Stimulated activated CD8-positive, alpha-beta memory T cell treated with anti-CD3 and anti-CD28 coated beads, Interleukin-12 subunit alpha, Interleukin-12 subunit beta, amount 100 ng/mL, for 4 hours (primary cell): Measurements from ENCODE around the gene C11orf58.
A peak's percentile ranks its signal among the peaks of the same experiment; 100 is the strongest.

ENCODE experiments used
- DNase-seq: peaks from one replicate; pipeline ENCODE4 v3.0.0-alpha.2; 2020; ENCODE audit warnings: low read depth

C11orf58 gene

GRCh38 chr11:16738193-16738946 lies at the start of gene C11orf58:
C11orf58 (plus strand) TSS chr11:16738647; CDS start chr11:16738779, 132 bp downstream.
- peak; percentile 89 for DNase-seq

DNA sequence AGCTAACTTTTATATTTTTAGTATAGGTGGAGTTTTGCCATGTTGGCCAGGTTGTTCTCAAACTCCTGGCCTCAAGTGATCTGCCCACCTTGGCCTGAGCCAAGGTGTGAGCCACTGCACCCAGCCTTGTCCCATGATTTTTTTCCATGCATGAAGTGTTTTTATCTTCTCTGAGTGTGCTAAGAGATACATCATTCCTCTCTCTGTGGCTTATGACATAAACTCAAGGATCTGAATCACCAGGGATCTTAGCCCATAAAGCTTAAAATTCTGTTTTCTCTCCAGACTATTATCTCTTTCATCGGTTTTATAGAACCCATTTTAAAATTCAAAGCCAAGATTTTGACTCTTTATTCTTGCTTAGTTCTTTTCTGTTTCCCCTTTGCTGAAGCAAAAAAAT lies 48.4 kb upstream of the C11orf58 start:
- no peak for DNase-seq

DNA sequence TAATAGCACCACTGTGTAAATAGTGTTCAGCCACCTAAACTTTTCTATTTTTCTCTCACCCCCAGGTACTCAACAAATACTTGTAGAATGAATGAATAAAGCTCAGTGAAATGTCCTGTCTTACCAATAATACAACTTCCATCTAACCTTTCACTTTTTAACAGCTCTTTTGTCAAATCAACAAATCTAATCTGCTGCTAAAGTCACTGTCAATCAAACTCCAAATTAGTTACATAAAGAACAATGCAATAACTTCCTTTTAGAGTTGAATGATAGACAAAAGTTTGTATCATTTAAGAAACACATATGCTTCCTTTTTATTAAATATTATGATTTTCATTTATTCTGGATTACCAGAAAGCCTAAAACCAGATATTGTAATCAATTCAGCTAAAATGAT lies 34.7 kb upstream of the C11orf58 start:
- no peak for DNase-seq

- no peak for DNase-seq
These were observed 24.9 kb upstream of the C11orf58 start for GRCh38 chr11:16713594-16713993.

DNA sequence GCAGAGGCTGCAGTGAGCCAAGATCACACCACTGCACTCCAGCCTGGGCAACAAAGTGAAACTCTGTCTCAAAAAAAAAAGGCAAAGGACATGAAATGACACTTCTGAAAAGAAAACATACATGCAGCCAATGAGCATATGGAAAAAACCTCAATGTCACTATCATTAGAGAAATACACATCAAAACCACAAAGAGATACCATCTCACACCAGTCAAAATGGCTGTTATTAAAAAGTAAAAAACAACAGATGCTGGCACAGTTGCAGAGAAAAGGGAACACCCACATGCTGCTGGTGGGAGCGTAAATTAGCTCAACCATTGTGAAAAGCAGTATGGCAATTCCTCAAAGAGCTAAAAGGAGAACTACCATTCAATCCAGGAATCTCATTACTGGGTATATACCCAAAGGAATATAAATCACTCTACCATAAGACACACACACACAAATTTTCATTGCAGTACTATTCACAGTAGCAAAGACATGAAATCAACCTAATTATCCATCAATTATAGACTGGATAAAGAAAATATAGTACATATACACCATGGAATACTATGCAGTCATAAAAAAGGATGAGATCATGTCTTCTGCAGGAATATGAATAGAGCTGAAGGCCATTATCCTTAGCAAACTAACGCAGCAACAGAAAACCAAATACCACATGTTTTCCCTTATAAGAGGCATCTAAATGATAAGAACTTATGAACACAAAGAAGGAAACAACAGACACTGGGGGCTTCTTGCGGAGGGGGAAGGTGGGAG lies 15.7 kb upstream of the C11orf58 start:
- no peak for DNase-seq

GRCh38 chr11:16727806-16728205 lies 10.6 kb upstream of the C11orf58 start:
- no peak for DNase-seq

DNA sequence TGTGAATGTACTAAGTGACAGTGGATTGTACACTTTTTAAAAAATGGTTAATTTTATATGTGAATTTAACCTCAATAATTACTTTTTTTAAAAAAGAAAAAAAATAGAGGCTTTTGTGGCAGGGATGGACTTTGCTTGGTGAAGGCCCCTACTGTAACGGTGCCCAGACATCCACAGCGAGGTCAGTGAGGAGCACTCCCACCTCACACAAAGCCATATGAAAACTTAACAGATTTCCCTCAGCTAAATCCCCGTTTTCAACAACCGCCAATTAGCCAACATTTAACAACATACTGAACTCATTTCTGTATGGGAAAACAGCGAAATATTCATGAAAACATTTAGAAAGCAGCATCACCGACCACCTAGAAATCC lies 642 bp upstream of the C11orf58 start:
- no peak for DNase-seq

GRCh38 chr11:16738947-16739815 lies 734 bp downstream of the C11orf58 start:
- DNase-seq: no peak

- no peak for DNase-seq
These were observed 3.0 kb downstream of the C11orf58 start for GRCh38 chr11:16741473-16741872.

DNA sequence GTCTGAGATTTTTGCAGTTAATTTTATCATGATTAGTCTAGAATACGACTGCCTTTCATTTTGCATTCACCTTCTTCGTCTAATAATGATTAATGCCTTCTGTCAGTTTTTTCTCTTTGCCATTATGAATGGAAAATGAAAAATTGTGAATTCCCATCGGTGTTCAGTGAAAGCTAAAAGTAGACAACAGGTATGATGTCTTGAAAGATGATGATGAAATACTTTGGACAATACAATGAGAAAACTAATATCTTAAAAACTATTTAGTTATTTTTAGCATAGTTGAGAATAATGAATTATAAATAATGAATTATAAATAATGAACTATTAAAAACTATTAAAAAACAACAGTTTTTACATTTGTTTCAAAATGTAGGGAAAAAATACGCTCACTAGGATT lies 5.0 kb downstream of the C11orf58 start:
- no peak for DNase-seq

- no peak for DNase-seq
These were observed 5.8 kb downstream of the C11orf58 start for GRCh38 chr11:16744128-16744725.

DNA sequence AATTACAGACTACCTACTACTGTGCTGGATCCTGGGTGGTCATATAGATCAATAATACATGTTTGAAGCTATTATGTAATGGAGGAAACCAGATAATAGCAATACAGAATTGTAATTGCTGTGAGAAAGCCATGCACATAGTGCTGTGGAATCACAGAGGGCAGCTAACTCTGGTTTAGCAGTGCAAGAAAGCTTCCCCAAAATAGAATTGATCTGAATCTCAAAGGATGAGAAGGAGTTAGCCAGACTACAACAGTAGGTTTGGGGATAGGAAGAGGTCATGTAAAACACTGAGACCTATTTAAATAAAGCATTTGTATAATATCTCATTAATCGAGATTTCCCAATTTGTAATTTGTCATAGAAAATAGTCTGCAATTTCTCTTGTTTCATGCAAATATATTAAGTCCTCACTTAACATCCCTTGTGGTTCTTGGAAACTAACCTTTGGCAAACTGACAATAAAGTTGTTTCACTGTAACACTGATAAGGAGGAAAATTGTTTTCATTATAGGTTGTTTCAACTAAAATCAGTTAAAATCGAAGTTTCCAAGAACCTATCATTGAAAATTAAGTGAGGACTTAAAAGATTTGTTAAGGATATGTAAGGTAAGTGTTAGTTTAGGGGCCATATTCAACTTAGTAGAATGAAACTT lies 7.6 kb downstream of the C11orf58 start:
- DNase-seq: no peak

DNA sequence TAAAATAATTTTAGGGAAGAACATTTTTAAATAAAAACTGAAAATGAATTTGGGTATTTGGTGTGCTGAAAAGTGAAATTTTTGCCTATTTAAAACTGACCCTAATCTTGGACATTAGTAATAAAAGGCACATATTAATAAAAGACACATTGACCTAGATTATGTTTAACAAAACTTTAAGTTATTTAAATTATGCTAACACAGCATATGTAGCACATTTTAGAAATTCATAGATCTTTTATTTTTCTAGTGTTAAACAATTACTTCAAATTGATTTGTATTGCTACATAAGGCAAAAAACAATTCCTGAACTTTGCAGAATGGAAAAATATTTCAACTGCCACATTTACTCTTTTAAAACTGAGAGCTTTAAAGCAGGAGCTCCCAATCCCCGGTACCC lies 10.6 kb downstream of the C11orf58 start:
- no peak for DNase-seq

- DNase-seq: no peak
These were observed 11.2 kb downstream of the C11orf58 start for GRCh38 chr11:16749666-16750065.

GRCh38 chr11:16750417-16750816 lies 12.0 kb downstream of the C11orf58 start:
- no peak for DNase-seq

DNA sequence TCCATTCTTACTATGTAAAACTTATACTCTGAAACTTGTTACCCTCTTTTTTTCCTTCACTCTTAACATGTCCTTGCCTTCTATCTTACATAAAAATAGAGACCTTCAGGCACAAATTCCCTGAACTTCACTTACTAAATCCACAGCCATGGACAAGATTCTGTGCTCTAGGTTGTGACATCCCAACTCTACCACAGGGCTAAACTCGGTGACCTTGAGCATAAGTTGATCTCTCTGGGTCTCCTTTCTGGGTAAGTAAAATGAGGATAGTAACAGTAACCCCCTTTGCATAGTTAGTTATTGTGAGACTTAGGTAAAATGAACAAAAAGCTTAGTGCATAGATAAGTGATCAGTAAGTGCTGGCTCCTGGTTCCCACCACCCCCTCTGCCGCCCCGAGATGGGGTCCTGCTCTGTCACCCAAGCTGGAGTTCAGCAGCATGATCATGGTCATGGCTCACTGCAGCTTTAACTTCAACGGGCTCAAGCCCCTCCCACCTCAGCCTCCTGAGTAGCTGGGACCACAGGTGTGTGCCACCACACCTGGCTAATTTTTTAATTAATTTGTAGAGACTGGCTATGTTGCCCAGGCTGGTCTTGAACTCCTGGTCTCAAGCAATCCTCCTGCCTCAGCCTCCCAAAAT lies 20.1 kb downstream of the C11orf58 start:
- no peak for DNase-seq

- DNase-seq: no peak
These were observed 21.5 kb downstream of the C11orf58 start for GRCh38 chr11:16759857-16760508.

DNA sequence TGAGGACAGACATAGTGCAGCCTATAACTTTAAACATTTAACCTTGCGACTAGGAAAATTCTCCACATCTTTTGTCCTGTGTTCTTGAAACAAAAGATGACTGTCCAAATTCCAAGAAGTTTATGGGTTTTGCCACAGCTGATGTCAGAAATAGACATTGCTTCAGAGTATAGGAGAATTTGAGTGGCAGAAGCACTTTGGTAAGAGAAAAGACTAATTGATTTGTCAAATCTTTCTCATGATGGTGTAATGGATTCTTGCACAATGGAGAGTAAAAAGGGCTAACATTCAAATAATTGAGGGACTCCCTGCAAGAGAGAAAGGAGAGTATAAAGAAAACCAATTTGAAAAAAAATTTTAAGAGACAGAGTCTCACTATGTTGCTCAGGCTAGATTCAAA lies 25.3 kb downstream of the C11orf58 start:
- DNase-seq: no peak

- no peak for DNase-seq
These were observed 26.4 kb downstream of the C11orf58 start for GRCh38 chr11:16764888-16765287.

- DNase-seq: no peak
These were observed 28.7 kb downstream of the C11orf58 start for GRCh38 chr11:16767137-16767536.

DNA sequence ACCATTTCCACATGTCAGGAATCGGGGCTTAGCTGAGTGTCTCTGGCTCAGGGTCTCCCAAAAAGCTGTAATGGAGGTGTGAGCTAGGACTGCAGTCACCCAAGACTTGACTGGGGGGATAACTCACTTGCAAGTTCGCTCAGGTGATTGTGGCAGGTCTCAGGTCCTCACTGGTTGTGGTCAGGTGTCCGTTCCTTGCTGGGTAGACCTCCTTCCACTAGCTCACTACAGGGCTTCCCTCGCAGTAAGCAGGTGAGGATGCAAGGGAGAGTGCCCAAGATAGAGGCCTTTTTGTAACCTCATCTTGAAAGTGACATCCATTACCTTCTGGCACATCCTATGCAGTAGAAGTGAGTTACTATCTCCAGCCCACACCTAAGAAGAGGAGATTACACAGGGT lies 29.5 kb downstream of the C11orf58 start:
- DNase-seq: no peak
